ENCODE results near the gene GMDS. TPM values are rescaled to one million over a fixed set of nuclear protein-coding genes. Genes with fewer than 3 reads are reported as not detected.

Gene GMDS
- total and polyA plus RNA-seq, 2 of the 4 experiments (the other 2 are of a cell fraction) = 7.3 to 21.9 TPM

DNA sequence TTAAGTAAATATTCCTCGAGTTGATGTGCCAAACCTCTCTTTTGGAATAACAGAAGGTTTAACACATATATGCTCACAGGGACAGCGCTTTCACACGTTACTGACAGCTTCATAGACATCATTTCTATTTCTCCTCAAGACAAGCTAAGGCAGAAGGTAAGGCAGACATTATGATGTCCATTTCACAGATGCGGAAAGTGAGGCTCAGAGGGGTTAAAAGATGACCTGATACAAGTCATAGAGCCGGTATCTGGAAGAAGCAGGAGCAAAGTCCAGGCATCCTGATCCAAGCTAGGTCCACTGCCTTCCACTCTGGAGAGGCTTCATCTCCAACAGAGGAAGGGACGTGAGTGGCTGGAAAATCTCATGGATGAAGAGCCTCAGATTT is 548.9 kb downstream of the GMDS start:
- ATAC-seq (ENCODE audit: low read depth) = no peak
- Histone ChIP-seq H3K56ac (ENCODE audit: extremely low read depth, insufficient read depth, low read length) (no peak overlapping the region), H4K20me1 (ENCODE audit: insufficient read depth, low read length) (no peaks in the 10 kb centered on the region), H3K27me3 (ENCODE audit: control insufficient read depth, insufficient read depth, low read length) (no peaks in the 10 kb centered on the region), H2AK9ac (replicated peaks; ENCODE audit: low read depth, low read length, poor library complexity) (no peak overlapping the region), H4K5ac (ENCODE audit: low read depth, low read length) (no peak overlapping the region), H4K91ac (ENCODE audit: insufficient read depth, low read depth, low read length) (no peak overlapping the region), H3K4me1 (ENCODE audit: control insufficient read depth, insufficient read depth, low read length) (peaks cover 8% of the 10 kb centered on the region), H2AFZ (replicated peaks; ENCODE audit: low read length, poor library complexity) (no peak overlapping the region), H3K18ac (ENCODE audit: low read depth, low read length) (no peak overlapping the region), H2BK5ac (ENCODE audit: low read depth, low read length, poor library complexity, severe bottlenecking) (no peak overlapping the region), H4K8ac (ENCODE audit: low read depth in 2 of 2, low read length in 2 of 2) (no peak overlapping the region), H3K4me2 (ENCODE audit: low read depth, low read length) (no peak overlapping the region), H3K79me1 (ENCODE audit: low read depth in 1 of 2, low read length in 2 of 2) (no peaks in the 10 kb centered on the region), H3K36me3 (ENCODE audit: control insufficient read depth, insufficient read depth, low read length) (no peaks in the 10 kb centered on the region), H3K9ac (ENCODE audit: low read depth, low read length) (no peak overlapping the region), H3K9me3 (ENCODE audit: control insufficient read depth, insufficient read depth, low read length) (peaks cover 2% of the 10 kb centered on the region; the same call in 1 of the 2 replicates), H3K14ac (replicated peaks; ENCODE audit: low read depth, low read length) (no peak overlapping the region), H3K9me1 (ENCODE audit: insufficient read depth, low read length) (peaks cover 11% of the 10 kb centered on the region; the same call in 1 of the 2 replicates), H3K27ac (ENCODE audit: insufficient read depth, low read length) (no peak overlapping the region), H3K4ac (ENCODE audit: low read depth, low read length) (no peak overlapping the region; the same call in 1 of the 2 replicates), H2AK5ac (ENCODE audit: low read depth, low read length) (no peak overlapping the region), H2BK15ac (ENCODE audit: low read depth, low read length) (0 out of 3 replicates have a peak overlapping the region, but pooled peaks have one; percentile 57), H3K4me3 (ENCODE audit: insufficient read depth, low read depth, low read length) (no peak overlapping the region), H2BK20ac (ENCODE audit: low read depth, low read length) (no peak overlapping the region), H2BK120ac (ENCODE audit: low read depth, low read length) (no peak overlapping the region), H3K23ac (ENCODE audit: low read depth, low read length) (no peak overlapping the region)
- in situ Hi-C loops (cut with MboI; ENCODE audit: low sequenced_read_pairs) (no loop called here), dilution Hi-C loops (cut with HindIII; ENCODE audit: low sequenced_read_pairs, unreplicated experiment) (no loop called here), intact Hi-C loops (cut with micrococcal nuclease) (no loop called here)
- ChIA-PET POLR2A (ENCODE audit: unreplicated experiment) (no interaction called here), CTCF (no interaction called here)
- no peak for DNase-seq
- no TSS peak for BruUV-seq (replicated peaks)
- no CpG with 5 or more reads among the region's 6 CpGs for WGBS, 2 experiments (ENCODE audit: extremely low coverage in 2 of 2, insufficient read length in 1 of 2)
- TF ChIP-seq CHD1 (IDR thresholded peaks at IDR 0.05; ENCODE audit: low read depth, low read length) (no peak), SMC3 (IDR thresholded peaks at IDR 0.05; ENCODE audit: low read depth, low read length) (no peak)
